PFSK-1 (cell line): ENCODE results near the gene NPHS1.

Experiments used
- FOXP2 ChIP-seq: optimal IDR thresholded peaks from 2 replicates; pipeline ENCODE3; 2011; ENCODE audit warnings: borderline replicate concordance, control low read depth, inconsistent platforms; ENCODE audit not compliant: insufficient read depth; ENCODE audit errors: extremely low read length, extremely low read depth
- POLR2AphosphoS5 ChIP-seq: IDR thresholded peaks from 2 replicates; pipeline ENCODE4 v1.6.1; 2012; ENCODE audit warnings: low read depth, mild to moderate bottlenecking, control low read depth, low read length, moderate library complexity

GRCh38 chr19:35879068-35879467, 26.8 kb upstream of the NPHS1 start:
- TF ChIP-seq POLR2AphosphoS5 (no peak), FOXP2 (no peak)
